OCI-LY7 (cell line): ENCODE data around the gene ESR2. TPM values are rescaled to one million over a fixed set of nuclear protein-coding genes. Genes with fewer than 3 reads are reported as not detected.

ENCODE experiments used
- BruUV-seq: library from RNA; stranded (reverse); fragments of 400-500 nt; replicated peaks from 2 replicates; lab custom pipeline; 2021; lab: Mats Ljungman, UMichigan
- CTCF ChIA-PET: fragments of 300-600 bp; sonication (Branson Sonifier 250); formaldehyde crosslinking; loops from one replicate; lab custom pipeline; 2022; ENCODE audit warnings: antibody characterized with exemption; ENCODE audit not compliant: unreplicated experiment; lab: Charles Lee
- POLR2A ChIA-PET: fragments of 300-600 bp; sonication (Branson Sonifier 250); formaldehyde crosslinking; loops from one replicate; lab custom pipeline; 2022; ENCODE audit warnings: antibody characterized with exemption; lab: Charles Lee
- DNase-seq: peaks from one replicate; pipeline ENCODE4 v3.0.0-alpha.2; 2015; ENCODE audit warnings: low spot score
- H2AFZ ChIP-seq: fragments of 200-600 bp; sonication (generic), shearing (Covaris generic); 2 replicates; pipeline ENCODE4 v1.6.1; 2014; ENCODE audit warnings: mild to moderate bottlenecking, antibody characterized with exemption, low read length, moderate library complexity
- H3K27ac ChIP-seq: fragments of 200-600 bp; sonication (generic); 2 replicates; pipeline ENCODE4 v1.5.1; 2014; ENCODE audit warnings: mixed run types, low read depth, mild to moderate bottlenecking, moderate library complexity, low read length, inconsistent platforms; ENCODE audit not compliant: poor library complexity, severe bottlenecking
- H3K36me3 ChIP-seq: fragments of 200-600 bp; sonication (generic); 2 replicates; pipeline ENCODE4 v1.6.1; 2014; ENCODE audit warnings: mild to moderate bottlenecking, antibody characterized with exemption, low read length, moderate library complexity, mixed read lengths; ENCODE audit not compliant: insufficient read depth
- H3K4me1 ChIP-seq: fragments of 200-600 bp; sonication (generic); 2 replicates; pipeline ENCODE4 v1.5.1; 2014; ENCODE audit warnings: mild to moderate bottlenecking, low read length; ENCODE audit not compliant: insufficient read depth, poor library complexity, severe bottlenecking
- H3K4me2 ChIP-seq: fragments of 200-600 bp; sonication (generic); 2 replicates; pipeline ENCODE4 v1.6.1; 2014; ENCODE audit warnings: mild to moderate bottlenecking, low read length
- H3K4me3 ChIP-seq: fragments of 200-600 bp; sonication (generic); 2 replicates; pipeline ENCODE4 v1.5.1; 2014; ENCODE audit warnings: mild to moderate bottlenecking, low read depth, low read length; ENCODE audit not compliant: poor library complexity, severe bottlenecking
- H3K79me2 ChIP-seq: fragments of 200-600 bp; sonication (generic); 2 replicates; pipeline ENCODE4 v1.6.1; 2016; ENCODE audit warnings: low read depth, mild to moderate bottlenecking, low read length, moderate library complexity, mixed read lengths; ENCODE audit not compliant: insufficient read depth
- H3K9me2 ChIP-seq: fragments of 200-600 bp; sonication (generic); 2 replicates; pipeline ENCODE4 v1.6.1; 2016; ENCODE audit warnings: mild to moderate bottlenecking, low read length, mixed read lengths; ENCODE audit not compliant: insufficient read depth
- H3K9me3 ChIP-seq: fragments of 200-600 bp; sonication (generic); 2 replicates; pipeline ENCODE4 v1.6.1; 2014; ENCODE audit warnings: mild to moderate bottlenecking, mixed run types, low read length, mixed read lengths
- H4K20me1 ChIP-seq: fragments of 200-600 bp; sonication (generic); 2 replicates; pipeline ENCODE4 v1.6.1; 2014; ENCODE audit warnings: mild to moderate bottlenecking, antibody characterized with exemption, low read length, moderate library complexity, mixed read lengths; ENCODE audit not compliant: insufficient read depth
- CTCF ChIP-seq: fragments of 200-600 bp; sonication (generic); conservative IDR thresholded peaks from 2 replicates; pipeline ENCODE4 v1.5.1; 2014; ENCODE audit warnings: mild to moderate bottlenecking, antibody characterized with exemption, low read length, moderate library complexity, mixed read lengths
- EZH2phosphoT487 ChIP-seq: fragments of 200-600 bp; sonication (generic); IDR thresholded peaks from 2 replicates; pipeline ENCODE4 v1.6.1; 2018; ENCODE audit warnings: low read depth, borderline replicate concordance, mild to moderate bottlenecking, mixed run types, antibody characterized with exemption, low read length, moderate library complexity, mixed read lengths
- intact Hi-C: fragments of 100-400 bp; cut with micrococcal nuclease; formaldehyde crosslinking; loops from one replicate; pipeline ENCODE4 v1.10.0; 2022; ENCODE audit not compliant: unreplicated experiment
- total RNA-seq, 2 experiments: library from RNA; depleted of rRNA in 1 of 2; stranded (reverse); fragments of >200 nt in 1 of 2; shearing (Covaris generic) in 1 of 2; gene quantifications; 2 replicates each; pipeline ENCODE4 v1.2.3, GENCODE V29; 2014 to 2022

ESR2 gene
- total RNA-seq, 2 experiments from 2014 or later, result 13.4 to 37.7 TPM

- intact Hi-C loops, result loop anchor here (1.0 to 2.0 kb wide), 3 partner anchors 49 to 166 kb away; partner anchors contain the start of genes AKAP5 and ZBTB1
- peaks cover 11% of the 10 kb centered on the region for H3K9me3 ChIP-seq
- H3K9me2 ChIP-seq, result no peaks in the 10 kb centered on the region
- peaks cover 19% of the 10 kb centered on the region; the same call in 1 of the 2 replicates for H3K79me2 ChIP-seq
- H2AFZ ChIP-seq, result peak overlapping the region; percentile 79
- TF ChIP-seq CTCF (no peak), EZH2phosphoT487 (no peak)
- peak overlapping the region; percentile 89 for H3K4me2 ChIP-seq
- peaks cover 7% of the 10 kb centered on the region; the same call in 1 of the 2 replicates for H3K36me3 ChIP-seq
- H3K4me1 ChIP-seq, result peaks cover 21% of the 10 kb centered on the region
- DNase-seq, result peak; percentile 98
- peak overlapping the region; percentile 76 for H3K27ac ChIP-seq
- no peaks in the 10 kb centered on the region for H4K20me1 ChIP-seq
- BruUV-seq, result TSS peak; percentile 96
- CTCF ChIA-PET, result no interaction called here
- H3K4me3 ChIP-seq, result peak overlapping the region; percentile 80
- POLR2A ChIA-PET, result interaction anchor here (0.9 to 3.2 kb wide), 2 partner anchors 49 to 103 kb away, joined by 4 to 18 read pairs; partner anchors contain the start of gene MTHFD1
Measured at GRCh38 chr14:64338616-64339316, 44.6 kb upstream of the ESR2 start.

- Histone ChIP-seq H2AFZ (peak overlapping the region; percentile 83), H3K27ac (peak overlapping the region; percentile 76), H3K9me3 (peaks cover 11% of the 10 kb centered on the region), H3K4me1 (peaks cover 19% of the 10 kb centered on the region), H3K79me2 (peaks cover 19% of the 10 kb centered on the region; the same call in 1 of the 2 replicates), H3K9me2 (no peaks in the 10 kb centered on the region), H3K36me3 (peaks cover 7% of the 10 kb centered on the region; the same call in 1 of the 2 replicates), H4K20me1 (no peaks in the 10 kb centered on the region), H3K4me2 (peak overlapping the region; percentile 89), H3K4me3 (peak overlapping the region; percentile 80)
- intact Hi-C loops, result loop anchor here (1.0 to 2.0 kb wide), 3 partner anchors 49 to 167 kb away; partner anchors contain the start of gene ZBTB1
- TF ChIP-seq CTCF, result peak; percentile 40
- TF ChIP-seq EZH2phosphoT487, result no peak
- POLR2A ChIA-PET, result interaction anchor here (0.5 to 3.2 kb wide), 9 partner anchors 28 to 538 kb away, joined by 3 to 18 read pairs (median 4); partner anchors contain the start of gene MTHFD1
- BruUV-seq, result no TSS peak
- peak; percentile 57 for DNase-seq
- CTCF ChIA-PET, result no interaction called here
Measured at GRCh38 chr14:64337888-64338615, 43.9 kb upstream of the ESR2 start.
